ENCODE results near the gene ASAH2. TPM values are rescaled to one million over a fixed set of nuclear protein-coding genes. Genes with fewer than 3 reads are reported as not detected.

The ASAH2 gene
- total RNA-seq, 4 donors from 2014 or later, result 2.4 to 6.1 (median 4.6) TPM

- no peaks in the 10 kb centered on the region for H3K27me3 ChIP-seq
- no peak for DNase-seq (ENCODE audit: low spot score in 2 of 2)
- no peaks in the 10 kb centered on the region for H3K9me3 ChIP-seq
- 87% methylated on average over 4 of the region's 4 CpGs for WGBS
- no peaks in the 10 kb centered on the region for H3K36me3 ChIP-seq
- no peaks in the 10 kb centered on the region for H3K4me1 ChIP-seq
- no peak overlapping the region for H3K4me3 ChIP-seq
- no peak overlapping the region for H3K27ac ChIP-seq
- TF ChIP-seq CTCF (IDR thresholded peaks at IDR 0.05), result no peak
- TF ChIP-seq EP300 (IDR thresholded peaks at IDR 0.05), result no peak
- TF ChIP-seq POLR2AphosphoS5 (IDR thresholded peaks at IDR 0.05), result no peak
- no peak for TF ChIP-seq POLR2A (IDR thresholded peaks at IDR 0.05)
Observed at GRCh38 chr10:50228672-50229071, 22.6 kb downstream of the ASAH2 start.

- DNase-seq (ENCODE audit: low spot score in 2 of 2), result no peak
- Histone ChIP-seq H3K9me3 (no peaks in the 10 kb centered on the region), H3K36me3 (no peaks in the 10 kb centered on the region), H3K4me1 (no peaks in the 10 kb centered on the region), H3K27me3 (no peaks in the 10 kb centered on the region), H3K27ac (no peak overlapping the region), H3K4me3 (no peak overlapping the region)
- WGBS, result 78% methylated on average over 1 of the region's 1 CpG
- TF ChIP-seq POLR2AphosphoS5 (IDR thresholded peaks at IDR 0.05) (no peak), POLR2A (IDR thresholded peaks at IDR 0.05) (no peak), CTCF (IDR thresholded peaks at IDR 0.05) (no peak), EP300 (IDR thresholded peaks at IDR 0.05) (no peak)
Observed at GRCh38 chr10:50226610-50227009, 24.7 kb downstream of the ASAH2 start.

- no peak overlapping the region for H3K4me3 ChIP-seq
- TF ChIP-seq CTCF (IDR thresholded peaks at IDR 0.05), result peak in 1 of 2 donors; percentile 62
- no peak for TF ChIP-seq POLR2A (IDR thresholded peaks at IDR 0.05)
- no peaks in the 10 kb centered on the region for H3K36me3 ChIP-seq
- WGBS, result 26% methylated on average over 6 of the region's 6 CpGs
- DNase-seq (ENCODE audit: low spot score in 2 of 2), result no peak
- no peaks in the 10 kb centered on the region for H3K4me1 ChIP-seq
- no peak overlapping the region for H3K27ac ChIP-seq
- H3K27me3 ChIP-seq, result peaks cover 4% of the 10 kb centered on the region
- H3K9me3 ChIP-seq, result no peaks in the 10 kb centered on the region
Observed at GRCh38 chr10:50224330-50224952, 26.9 kb downstream of the ASAH2 start.

- Histone ChIP-seq H3K36me3 (no peaks in the 10 kb centered on the region), H3K27ac (no peak overlapping the region), H3K27me3 (peaks cover 4% of the 10 kb centered on the region), H3K9me3 (no peaks in the 10 kb centered on the region), H3K4me3 (no peak overlapping the region), H3K4me1 (no peaks in the 10 kb centered on the region)
- TF ChIP-seq POLR2A (IDR thresholded peaks at IDR 0.05) (no peak), POLR2AphosphoS5 (IDR thresholded peaks at IDR 0.05) (no peak), CTCF (IDR thresholded peaks at IDR 0.05) (no peak), EP300 (IDR thresholded peaks at IDR 0.05) (no peak)
- DNase-seq (ENCODE audit: low spot score in 2 of 2), result no peak
- 98% methylated on average over 2 of the region's 2 CpGs for WGBS
Observed at GRCh38 chr10:50222199-50222598, 29.1 kb downstream of the ASAH2 start.

- no peak overlapping the region for H3K4me3 ChIP-seq
- peaks cover 4% of the 10 kb centered on the region for H3K27me3 ChIP-seq
- no peaks in the 10 kb centered on the region for H3K4me1 ChIP-seq
- H3K36me3 ChIP-seq, result no peaks in the 10 kb centered on the region
- no peaks in the 10 kb centered on the region for H3K9me3 ChIP-seq
- TF ChIP-seq POLR2A (IDR thresholded peaks at IDR 0.05), result no peak
- no peak for TF ChIP-seq POLR2AphosphoS5 (IDR thresholded peaks at IDR 0.05)
- no peak for TF ChIP-seq EP300 (IDR thresholded peaks at IDR 0.05)
- TF ChIP-seq CTCF (IDR thresholded peaks at IDR 0.05), result no peak
- H3K27ac ChIP-seq, result no peak overlapping the region
- no peak for DNase-seq (ENCODE audit: low spot score in 2 of 2)
- WGBS, result 92% methylated on average over 1 of the region's 1 CpG
Observed at GRCh38 chr10:50221470-50221869, 29.8 kb downstream of the ASAH2 start.

Measured in suprapubic skin (tissue), 4 donors.